ENCODE measurements around the gene PER1. TPM values are rescaled to one million over a fixed set of nuclear protein-coding genes. Genes with fewer than 3 reads are reported as not detected.

The PER1 gene
- total and polyA plus RNA-seq, 2 of the 8 experiments (the other 6 are each of a cell fraction or from before 2014, with no cell fraction given) = 9.6 to 38.0 TPM

DNA sequence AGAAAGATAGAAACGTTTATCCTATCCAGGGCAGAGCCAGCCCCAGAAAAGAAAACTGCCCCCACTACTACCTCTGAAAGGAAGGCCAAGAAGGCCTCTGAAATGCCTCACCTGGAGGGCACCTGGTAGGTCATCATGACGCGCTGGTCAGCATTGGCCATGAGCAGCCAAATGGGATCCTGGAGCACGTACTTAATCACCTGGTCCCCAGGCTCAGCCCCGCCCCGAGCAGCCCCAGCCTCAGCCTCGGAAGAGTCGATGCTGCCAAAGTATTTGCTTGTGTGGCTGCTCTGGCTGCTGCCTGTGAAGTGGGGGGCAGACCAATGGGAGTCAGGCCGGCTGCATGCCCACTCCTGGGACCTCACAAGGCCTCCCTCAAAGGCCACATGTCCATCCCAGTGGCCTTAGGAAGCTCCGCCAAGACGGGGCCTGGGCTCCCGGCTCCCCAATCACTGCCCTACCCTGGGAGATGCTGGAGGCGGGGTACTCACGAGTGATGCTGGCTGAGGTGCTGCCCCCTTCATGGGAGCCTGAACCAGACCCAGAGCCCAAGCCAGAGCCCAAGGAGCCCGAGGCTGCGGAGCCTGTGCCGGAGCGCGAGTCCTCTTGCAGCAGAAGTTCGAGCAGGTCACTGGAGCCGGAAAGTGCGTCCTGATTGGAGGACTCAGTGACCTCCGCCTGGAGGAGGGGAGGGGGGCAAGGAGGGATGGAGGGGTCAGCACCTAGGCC is 9.9 kb downstream of the PER1 start:
- peaks cover 3 to 35% (median 28%) of the 10 kb centered on the region in 4 experiments for H3K36me3 ChIP-seq (ENCODE audit: control insufficient read depth in 2 of 4, insufficient read depth in 4 of 4, low read length in 3 of 4)
- no peak overlapping the region for H3K27ac ChIP-seq (ENCODE audit: low read depth, low read length)
- H3K79me2 ChIP-seq (ENCODE audit: control insufficient read depth in 1 of 2, insufficient read depth in 2 of 2, low read length in 2 of 2) = no peaks in the 10 kb centered on the region
- no peak overlapping the region for H3K4me3 ChIP-seq (ENCODE audit: extremely low read depth in 1 of 4, insufficient read depth in 2 of 4, low read depth in 3 of 4, low read length in 4 of 4)
- no peak overlapping the region for H4K5ac ChIP-seq (ENCODE audit: insufficient read length, low read depth, low read length)
- no peak overlapping the region for H2BK20ac ChIP-seq (ENCODE audit: low read length)
- H3K9me3 ChIP-seq (ENCODE audit: insufficient read depth in 2 of 2, low read depth in 1 of 2, low read length in 1 of 2) = no peaks in the 10 kb centered on the region
- ChIA-PET CTCF (ENCODE audit: partially characterized antibody) (interaction anchor here (0.7 to 14.1 kb wide), 5 partner anchors 16 to 85 kb away, joined by 3 to 133 read pairs (median 4); partner anchors contain the start of gene VAMP2), POLR2A (ENCODE audit: partially characterized antibody) (interaction anchor here (1.1 to 10.3 kb wide), 4 partner anchors 7 to 31 kb away, joined by 3 to 76 read pairs (median 42); partner anchors contain the start of gene PER1)
- H2AFZ ChIP-seq (ENCODE audit: low read length) = no peak overlapping the region
- FAIRE-seq (no peak), DNase-seq (ENCODE audit: low read depth in 1 of 2, low spot score in 2 of 2) (no peak)
- peaks cover 2 to 13% of the 10 kb centered on the region in 2 experiments for H4K20me1 ChIP-seq (replicated peaks in 1 of 2; ENCODE audit: control insufficient read depth in 1 of 2, insufficient read depth in 2 of 2, low read length in 2 of 2)
- 96% methylated on average over 22 of the region's 23 CpGs; no CpG with 5 or more reads in 1 of the 2 experiments for WGBS, 2 experiments (ENCODE audit: extremely low coverage in 1 of 2, insufficient coverage in 1 of 2, insufficient read length in 1 of 2, insufficient replicate concordance in 2 of 2, low coverage in 1 of 2, low lambda C conversion rate in 2 of 2, missing lambda C conversion rate in 1 of 2)
- H2BK5ac ChIP-seq (ENCODE audit: low read depth, low read length) = no peak overlapping the region
- no peak overlapping the region for H2BK15ac ChIP-seq (ENCODE audit: low read length)
- H3K27me3 ChIP-seq (replicated peaks in 1 of 4; ENCODE audit: control insufficient read depth in 3 of 4, extremely low read depth in 1 of 4, insufficient read depth in 3 of 4, low read length in 3 of 4) = peaks cover 0 to 5% (median 1%) of the 10 kb centered on the region in 4 experiments; a peak in 3 of 7 replicates
- no peak overlapping the region for H2BK12ac ChIP-seq (ENCODE audit: low read depth, low read length)
- no peak overlapping the region for H3K4me2 ChIP-seq (ENCODE audit: insufficient read depth in 1 of 2, low read depth in 2 of 2, low read length in 2 of 2)
- H2BK120ac ChIP-seq (replicated peaks; ENCODE audit: low read depth, low read length) = no peak overlapping the region
- no peak overlapping the region for H3K4ac ChIP-seq (replicated peaks; ENCODE audit: insufficient read length, low read depth, low read length)
- H3K23ac ChIP-seq (ENCODE audit: insufficient read length) = no peak overlapping the region
- H3K4me1 ChIP-seq (replicated peaks in 1 of 4; ENCODE audit: control insufficient read depth in 3 of 4, insufficient read depth in 4 of 4, low read length in 3 of 4) = peaks cover 0 to 5% (median 3%) of the 10 kb centered on the region in 4 experiments; a peak in 2 of 7 replicates
- peaks cover 9% of the 10 kb centered on the region for H3K23me2 ChIP-seq (ENCODE audit: low read depth, low read length)
- H3K79me1 ChIP-seq (ENCODE audit: low read depth, low read length) = no peaks in the 10 kb centered on the region
- H3K9ac ChIP-seq (replicated peaks in 1 of 4; ENCODE audit: extremely low read depth in 1 of 4, low read depth in 3 of 4, low read length in 3 of 4) = no peak overlapping the region
- H3K14ac ChIP-seq (ENCODE audit: insufficient read length) = no peak overlapping the region
- H3K18ac ChIP-seq (ENCODE audit: extremely low read depth, low read length) = no peak overlapping the region
- H4K91ac ChIP-seq (replicated peaks; ENCODE audit: insufficient read length, low read length) = no peak overlapping the region
- H3K56ac ChIP-seq (replicated peaks; ENCODE audit: insufficient read length, low read depth, low read length) = no peak overlapping the region
- no peak overlapping the region for H2AK5ac ChIP-seq (ENCODE audit: low read depth, low read length)
- no peak overlapping the region for H4K8ac ChIP-seq (ENCODE audit: extremely low read depth, insufficient read depth, low read length)
- TF ChIP-seq SAP30 (IDR thresholded peaks at IDR 0.05; ENCODE audit: insufficient read depth, insufficient replicate concordance, low read length) (no peak), SP1 (IDR thresholded peaks at IDR 0.05; ENCODE audit: low read depth, low read length) (no peak), SIRT6 (IDR thresholded peaks at IDR 0.05; ENCODE audit: low read length) (no peak), EP300 (IDR thresholded peaks at IDR 0.05; ENCODE audit: borderline replicate concordance in 1 of 2, low read depth in 2 of 2, low read length in 2 of 2) (no peak), GTF2F1 (IDR thresholded peaks at IDR 0.05; ENCODE audit: borderline replicate concordance, low read depth, low read length) (no peak), POLR2A (IDR thresholded peaks at IDR 0.05; ENCODE audit: control extremely low read depth in 1 of 2, low read depth in 2 of 2, low read length in 2 of 2) (no peak), FOSL1 (IDR thresholded peaks at IDR 0.05; ENCODE audit: insufficient read depth, low read depth, low read length) (no peak), POLR2AphosphoS5 (IDR thresholded peaks at IDR 0.05; ENCODE audit: low read depth, low read length) (no peak), NANOG (IDR thresholded peaks at IDR 0.05; ENCODE audit: insufficient read depth, low read depth, low read length, poor library complexity, severe bottlenecking) (no peak)
- TF ChIP-seq, protein P1, sequence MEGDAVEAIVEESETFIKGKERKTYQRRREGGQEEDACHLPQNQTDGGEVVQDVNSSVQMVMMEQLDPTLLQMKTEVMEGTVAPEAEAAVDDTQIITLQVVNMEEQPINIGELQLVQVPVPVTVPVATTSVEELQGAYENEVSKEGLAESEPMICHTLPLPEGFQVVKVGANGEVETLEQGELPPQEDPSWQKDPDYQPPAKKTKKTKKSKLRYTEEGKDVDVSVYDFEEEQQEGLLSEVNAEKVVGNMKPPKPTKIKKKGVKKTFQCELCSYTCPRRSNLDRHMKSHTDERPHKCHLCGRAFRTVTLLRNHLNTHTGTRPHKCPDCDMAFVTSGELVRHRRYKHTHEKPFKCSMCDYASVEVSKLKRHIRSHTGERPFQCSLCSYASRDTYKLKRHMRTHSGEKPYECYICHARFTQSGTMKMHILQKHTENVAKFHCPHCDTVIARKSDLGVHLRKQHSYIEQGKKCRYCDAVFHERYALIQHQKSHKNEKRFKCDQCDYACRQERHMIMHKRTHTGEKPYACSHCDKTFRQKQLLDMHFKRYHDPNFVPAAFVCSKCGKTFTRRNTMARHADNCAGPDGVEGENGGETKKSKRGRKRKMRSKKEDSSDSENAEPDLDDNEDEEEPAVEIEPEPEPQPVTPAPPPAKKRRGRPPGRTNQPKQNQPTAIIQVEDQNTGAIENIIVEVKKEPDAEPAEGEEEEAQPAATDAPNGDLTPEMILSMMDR (IDR thresholded peaks at IDR 0.05; ENCODE audit: control extremely low read depth in 1 of 3, insufficient read depth in 1 of 3, low read depth in 1 of 3, low read length in 3 of 3) = no peak

All from H1 (cell line).